NCI-H2171 (cell line): Measurements from ENCODE around the gene RPL21.

Source experiments
- DNase-seq: peaks from one replicate; lab custom pipeline; 2025; lab: John Stamatoyannopoulos, UW

RPL21 gene

GRCh38 chr13:27258637-27259386 lies 7.5 kb downstream of the RPL21 start:
- no peak for DNase-seq

GRCh38 chr13:27259831-27260230 lies 8.5 kb downstream of the RPL21 start:
- DNase-seq, result no peak

GRCh38 chr13:27261396-27261795 lies 10.0 kb downstream of the RPL21 start:
- DNase-seq, result no peak

GRCh38 chr13:27263438-27263837 lies 12.1 kb downstream of the RPL21 start:
- no peak for DNase-seq

GRCh38 chr13:27264181-27264580 lies 12.8 kb downstream of the RPL21 start:
- peak; percentile 35 for DNase-seq

- no peak for DNase-seq
Measured at GRCh38 chr13:27264648-27265047, 13.3 kb downstream of the RPL21 start.

GRCh38 chr13:27266917-27267316 lies 15.6 kb downstream of the RPL21 start:
- DNase-seq, result no peak

- DNase-seq, result no peak
Measured at GRCh38 chr13:27267596-27267995, 16.2 kb downstream of the RPL21 start.

- DNase-seq, result no peak
Measured at GRCh38 chr13:27269114-27269665, 17.8 kb downstream of the RPL21 start.

- peak; percentile 22 for DNase-seq
Measured at GRCh38 chr13:27270594-27271520, 19.5 kb downstream of the RPL21 start, which contains the start of gene RASL11A. Gene RASL11A (plus strand): TSS chr13:27270830. CDS start chr13:27270945, 115 bp downstream.

GRCh38 chr13:27271570-27272096 lies 20.3 kb downstream of the RPL21 start:
- no peak for DNase-seq

- no peak for DNase-seq
Measured at GRCh38 chr13:27273658-27274425, 22.5 kb downstream of the RPL21 start.

- DNase-seq, result no peak
Measured at GRCh38 chr13:27274631-27275030, 23.3 kb downstream of the RPL21 start.

GRCh38 chr13:27276188-27276587 lies 24.8 kb downstream of the RPL21 start:
- no peak for DNase-seq

GRCh38 chr13:27279506-27279905 lies 28.1 kb downstream of the RPL21 start:
- no peak for DNase-seq

GRCh38 chr13:27280009-27280656 lies 28.8 kb downstream of the RPL21 start:
- no peak for DNase-seq

GRCh38 chr13:27280841-27281240 lies 29.5 kb downstream of the RPL21 start:
- DNase-seq, result no peak

GRCh38 chr13:27281420-27281819 lies 30.1 kb downstream of the RPL21 start:
- DNase-seq, result no peak

GRCh38 chr13:27283906-27284493 lies 32.6 kb downstream of the RPL21 start:
- no peak for DNase-seq

- DNase-seq, result no peak
Measured at GRCh38 chr13:27288392-27288791, 37.0 kb downstream of the RPL21 start.
